ENCODE results near the gene FAM135A. TPM values are rescaled to one million over a fixed set of nuclear protein-coding genes. Genes with fewer than 3 reads are reported as not detected.

FAM135A gene
- total RNA-seq = 1 to 10 TPM; 8.0 to 8.5 TPM

GRCh38 chr6:70413114-70413991 is at the start of gene FAM135A:
FAM135A (plus strand) TSS chr6:70413508; CDS start chr6:70428343, 14,835 bp downstream.
- no peaks in the 10 kb centered on the region for H3K27me3 Mint-ChIP-seq
- peak within 1 kb of the TSS; percentile 96 for H3K27ac Mint-ChIP-seq
- H3K36me3 Mint-ChIP-seq (ENCODE audit: low read depth) = peaks cover 16% of the 10 kb centered on the region
- H3K4me3 Mint-ChIP-seq = peak within 1 kb of the TSS; percentile 91
- H3K4me1 Mint-ChIP-seq = peaks cover 14% of the 10 kb centered on the region
- peak; percentile 95 for ATAC-seq (replicated peaks)
- H3K9me3 Mint-ChIP-seq = no peaks in the 10 kb centered on the region

GRCh38 chr6:70363741-70364493 is 49.4 kb upstream of the FAM135A start:
- Mint-ChIP-seq H3K9me3 (no peaks in the 10 kb centered on the region), H3K4me1 (no peaks in the 10 kb centered on the region), H3K27me3 (peaks cover 15% of the 10 kb centered on the region), H3K4me3 (no peak overlapping the region), H3K36me3 (ENCODE audit: low read depth) (no peaks in the 10 kb centered on the region), H3K27ac (no peak overlapping the region)
- ATAC-seq (replicated peaks) = no peak

- Mint-ChIP-seq H3K36me3 (ENCODE audit: low read depth) (no peaks in the 10 kb centered on the region), H3K27me3 (peaks cover 16% of the 10 kb centered on the region), H3K4me1 (no peaks in the 10 kb centered on the region), H3K9me3 (no peaks in the 10 kb centered on the region), H3K27ac (no peak overlapping the region), H3K4me3 (no peak overlapping the region)
- peak; percentile 71 for ATAC-seq (replicated peaks)
Measured at GRCh38 chr6:70369332-70369950, 43.9 kb upstream of the FAM135A start.

- Mint-ChIP-seq H3K9me3 (no peaks in the 10 kb centered on the region), H3K4me1 (no peaks in the 10 kb centered on the region), H3K36me3 (ENCODE audit: low read depth) (no peaks in the 10 kb centered on the region), H3K27me3 (peaks cover 16% of the 10 kb centered on the region), H3K27ac (no peak overlapping the region), H3K4me3 (no peak overlapping the region)
- ATAC-seq (replicated peaks) = no peak
Measured at GRCh38 chr6:70370496-70370895, 42.8 kb upstream of the FAM135A start.

GRCh38 chr6:70371454-70372105 is 41.7 kb upstream of the FAM135A start:
- peak; percentile 44 for ATAC-seq (replicated peaks)
- H3K36me3 Mint-ChIP-seq (ENCODE audit: low read depth) = no peaks in the 10 kb centered on the region
- H3K4me1 Mint-ChIP-seq = no peaks in the 10 kb centered on the region
- no peak overlapping the region for H3K27ac Mint-ChIP-seq
- no peaks in the 10 kb centered on the region for H3K9me3 Mint-ChIP-seq
- no peak overlapping the region for H3K4me3 Mint-ChIP-seq
- H3K27me3 Mint-ChIP-seq = peaks cover 19% of the 10 kb centered on the region

GRCh38 chr6:70375166-70375565 is 38.1 kb upstream of the FAM135A start:
- H3K4me3 Mint-ChIP-seq = no peak overlapping the region
- H3K9me3 Mint-ChIP-seq = no peaks in the 10 kb centered on the region
- H3K27ac Mint-ChIP-seq = no peak overlapping the region
- ATAC-seq (replicated peaks) = no peak
- no peaks in the 10 kb centered on the region for H3K36me3 Mint-ChIP-seq (ENCODE audit: low read depth)
- H3K4me1 Mint-ChIP-seq = no peaks in the 10 kb centered on the region
- H3K27me3 Mint-ChIP-seq = peaks cover 15% of the 10 kb centered on the region

GRCh38 chr6:70375882-70376281 is 37.4 kb upstream of the FAM135A start:
- Mint-ChIP-seq H3K36me3 (ENCODE audit: low read depth) (no peaks in the 10 kb centered on the region), H3K4me1 (no peaks in the 10 kb centered on the region), H3K4me3 (no peak overlapping the region), H3K27ac (no peak overlapping the region), H3K9me3 (no peaks in the 10 kb centered on the region), H3K27me3 (peaks cover 15% of the 10 kb centered on the region)
- no peak for ATAC-seq (replicated peaks)

GRCh38 chr6:70376628-70377027 is 36.7 kb upstream of the FAM135A start:
- no peak for ATAC-seq (replicated peaks)
- Mint-ChIP-seq H3K36me3 (ENCODE audit: low read depth) (no peaks in the 10 kb centered on the region), H3K4me1 (no peaks in the 10 kb centered on the region), H3K4me3 (no peak overlapping the region), H3K27me3 (peaks cover 15% of the 10 kb centered on the region), H3K27ac (no peak overlapping the region), H3K9me3 (no peaks in the 10 kb centered on the region)

GRCh38 chr6:70377372-70377771 is 35.9 kb upstream of the FAM135A start:
- ATAC-seq (replicated peaks) = no peak
- peaks cover 15% of the 10 kb centered on the region for H3K27me3 Mint-ChIP-seq
- H3K4me3 Mint-ChIP-seq = no peak overlapping the region
- H3K4me1 Mint-ChIP-seq = no peaks in the 10 kb centered on the region
- no peaks in the 10 kb centered on the region for H3K9me3 Mint-ChIP-seq
- no peaks in the 10 kb centered on the region for H3K36me3 Mint-ChIP-seq (ENCODE audit: low read depth)
- no peak overlapping the region for H3K27ac Mint-ChIP-seq

- Mint-ChIP-seq H3K4me3 (no peak overlapping the region), H3K4me1 (no peaks in the 10 kb centered on the region), H3K27me3 (peaks cover 11% of the 10 kb centered on the region), H3K36me3 (ENCODE audit: low read depth) (no peaks in the 10 kb centered on the region), H3K9me3 (no peaks in the 10 kb centered on the region), H3K27ac (no peak overlapping the region)
- ATAC-seq (replicated peaks) = no peak
Measured at GRCh38 chr6:70379473-70380013, 33.8 kb upstream of the FAM135A start.

- Mint-ChIP-seq H3K4me3 (no peak overlapping the region), H3K4me1 (no peaks in the 10 kb centered on the region), H3K9me3 (no peaks in the 10 kb centered on the region), H3K36me3 (ENCODE audit: low read depth) (no peaks in the 10 kb centered on the region), H3K27ac (no peak overlapping the region), H3K27me3 (peaks cover 6% of the 10 kb centered on the region)
- peak; percentile 29 for ATAC-seq (replicated peaks)
Measured at GRCh38 chr6:70380252-70380651, 33.1 kb upstream of the FAM135A start.

- H3K27me3 Mint-ChIP-seq = peaks cover 2% of the 10 kb centered on the region
- no peaks in the 10 kb centered on the region for H3K4me1 Mint-ChIP-seq
- H3K4me3 Mint-ChIP-seq = no peak overlapping the region
- no peak for ATAC-seq (replicated peaks)
- H3K27ac Mint-ChIP-seq = no peak overlapping the region
- H3K9me3 Mint-ChIP-seq = no peaks in the 10 kb centered on the region
- H3K36me3 Mint-ChIP-seq (ENCODE audit: low read depth) = no peaks in the 10 kb centered on the region
Measured at GRCh38 chr6:70380771-70381416, 32.4 kb upstream of the FAM135A start.

GRCh38 chr6:70381417-70381782 is 31.9 kb upstream of the FAM135A start:
- Mint-ChIP-seq H3K36me3 (ENCODE audit: low read depth) (no peaks in the 10 kb centered on the region), H3K4me3 (no peak overlapping the region), H3K4me1 (no peaks in the 10 kb centered on the region), H3K27me3 (no peaks in the 10 kb centered on the region), H3K27ac (no peak overlapping the region), H3K9me3 (no peaks in the 10 kb centered on the region)
- no peak for ATAC-seq (replicated peaks)

GRCh38 chr6:70385901-70386300 is 27.4 kb upstream of the FAM135A start:
- Mint-ChIP-seq H3K27me3 (peaks cover 3% of the 10 kb centered on the region), H3K9me3 (no peaks in the 10 kb centered on the region), H3K27ac (no peak overlapping the region), H3K4me3 (no peak overlapping the region), H3K4me1 (no peaks in the 10 kb centered on the region), H3K36me3 (ENCODE audit: low read depth) (no peaks in the 10 kb centered on the region)
- no peak for ATAC-seq (replicated peaks)
